HEK293 (cell line): ENCODE measurements around the gene TMEM127.
A peak's percentile ranks its signal among the peaks of the same experiment; 100 is the strongest.

Experiments
- CTCF ChIA-PET: fragments of 350-600 bp; formaldehyde crosslinking; extraction: SDS; loops from one replicate; lab custom pipeline; 2021; ENCODE audit warnings: antibody characterized with exemption; lab: Yijun Ruan, JAX
- POLR2A ChIA-PET: fragments of 300-600 bp; formaldehyde crosslinking; extraction: SDS; loops from one replicate; lab custom pipeline; 2020; ENCODE audit warnings: antibody characterized with exemption, inconsistent platforms; lab: Yijun Ruan, JAX
- H3K27ac ChIP-seq: fragments of 200-500 bp; sonication (Bioruptor generic); 2 replicates; pipeline ENCODE4 v1.5.1; 2014; ENCODE audit warnings: low read depth, low read length, control low read depth, inconsistent platforms; ENCODE audit errors: extremely low read depth
- H3K36me3 ChIP-seq, 2 experiments: fragments of 200-500 bp in 1 of 2; sonication (Bioruptor generic) in 1 of 2; 1 replicate in 1 of 2; 2 replicates in 1 of 2; pipeline ENCODE4 v1.5.1; 2014 to 2017; ENCODE audit warnings: inconsistent platforms in 2 of 2, low read length in 2 of 2; ENCODE audit not compliant: control insufficient read depth in 2 of 2, insufficient read depth in 1 of 2
- H3K4me1 ChIP-seq: fragments of 200-500 bp; sonication (Bioruptor generic); 2 replicates; pipeline ENCODE4 v1.5.1; 2014; ENCODE audit warnings: mild to moderate bottlenecking, low read length, inconsistent platforms; ENCODE audit not compliant: control insufficient read depth, insufficient read depth
- H3K4me3 ChIP-seq: 2 replicates; pipeline ENCODE4 v1.5.1; 2011; ENCODE audit warnings: low read depth, mild to moderate bottlenecking, control low read depth, low read length, moderate library complexity
- H3K9me3 ChIP-seq: fragments of 200-500 bp; sonication (Bioruptor generic); 2 replicates; pipeline ENCODE4 v1.5.1; 2014; ENCODE audit warnings: low read depth, low read length, inconsistent platforms; ENCODE audit not compliant: control insufficient read depth, insufficient read depth
- GLI2 ChIP-seq: fragments of 450-650 bp; formaldehyde crosslinking; IDR thresholded peaks from 2 replicates; pipeline ENCODE4; 2017; ENCODE audit warnings: missing biosample characterization, missing genetic modification characterization, low read depth, borderline replicate concordance
- KLF16 ChIP-seq: fragments of 450-650 bp; formaldehyde crosslinking; IDR thresholded peaks from 2 replicates; pipeline ENCODE4 v1.5.1; 2017; ENCODE audit warnings: missing biosample characterization, missing genetic modification characterization
- PATZ1 ChIP-seq: fragments of 450-650 bp; formaldehyde crosslinking; IDR thresholded peaks from 2 replicates; pipeline ENCODE4 v1.5.1; 2016; ENCODE audit warnings: missing biosample characterization, missing genetic modification characterization
- PRDM1 ChIP-seq: fragments of 450-650 bp; formaldehyde crosslinking; IDR thresholded peaks from 2 replicates; pipeline ENCODE4; 2016; ENCODE audit warnings: missing biosample characterization, missing genetic modification characterization
- ZBTB11 ChIP-seq: fragments of 450-650 bp; formaldehyde crosslinking; conservative IDR thresholded peaks from 2 replicates; pipeline ENCODE4 v1.5.1; 2016; ENCODE audit warnings: low read depth, missing biosample characterization, missing genetic modification characterization
- ZBTB17 ChIP-seq: fragments of 450-650 bp; formaldehyde crosslinking; IDR thresholded peaks from 2 replicates; pipeline ENCODE4 v1.5.1; 2016; ENCODE audit warnings: missing biosample characterization, missing genetic modification characterization
- ZBTB49 ChIP-seq: fragments of 450-650 bp; formaldehyde crosslinking; IDR thresholded peaks from 2 replicates; pipeline ENCODE4 v1.5.1; 2016; ENCODE audit warnings: missing biosample characterization, missing genetic modification characterization, low read depth
- ZBTB8A ChIP-seq: fragments of 450-650 bp; formaldehyde crosslinking; IDR thresholded peaks from 2 replicates; pipeline ENCODE4 v1.5.1; 2016; ENCODE audit warnings: missing biosample characterization, missing genetic modification characterization
- ZNF157 ChIP-seq: fragments of 450-650 bp; formaldehyde crosslinking; IDR thresholded peaks from 2 replicates; pipeline ENCODE4 v1.5.1; 2016; ENCODE audit warnings: missing biosample characterization, missing genetic modification characterization
- ZNF19 ChIP-seq: fragments of 450-650 bp; formaldehyde crosslinking; IDR thresholded peaks from 2 replicates; pipeline ENCODE4; 2016; ENCODE audit warnings: missing biosample characterization, missing genetic modification characterization, low read depth
- ZNF274 ChIP-seq, 2 experiments: fragments of 200-500 bp in 1 of 2; fragments of 450-650 bp in 1 of 2; sonication (Bioruptor generic) in 1 of 2; formaldehyde crosslinking in 1 of 2; IDR thresholded peaks; 2 replicates each; pipeline versions ENCODE4 v1.5.1 to v1.6.1; 2014 to 2016; ENCODE audit warnings: borderline replicate concordance in 1 of 2, inconsistent platforms in 1 of 2, low read length in 1 of 2, missing biosample characterization in 1 of 2, missing genetic modification characterization in 1 of 2
- ZNF350 ChIP-seq: fragments of 450-650 bp; formaldehyde crosslinking; IDR thresholded peaks from 2 replicates; pipeline ENCODE4 v1.5.0; 2017; ENCODE audit warnings: missing biosample characterization, mild to moderate bottlenecking, missing genetic modification characterization
- ZNF366 ChIP-seq: fragments of 450-650 bp; formaldehyde crosslinking; conservative IDR thresholded peaks from 2 replicates; pipeline ENCODE4 v1.5.1; 2016; ENCODE audit warnings: missing biosample characterization, missing genetic modification characterization
- ZNF558 ChIP-seq: fragments of 450-650 bp; formaldehyde crosslinking; IDR thresholded peaks from 2 replicates; pipeline ENCODE4 v1.5.1; 2016; ENCODE audit warnings: missing biosample characterization, missing genetic modification characterization
- ZNF560 ChIP-seq: fragments of 450-650 bp; formaldehyde crosslinking; IDR thresholded peaks from 2 replicates; pipeline ENCODE4 v1.5.1; 2017; ENCODE audit warnings: missing biosample characterization, missing genetic modification characterization, borderline replicate concordance
- ZNF621 ChIP-seq: fragments of 450-650 bp; formaldehyde crosslinking; IDR thresholded peaks from 2 replicates; pipeline ENCODE4 v1.5.1; 2017; ENCODE audit warnings: missing biosample characterization, missing genetic modification characterization
- ZNF624 ChIP-seq: fragments of 450-650 bp; formaldehyde crosslinking; IDR thresholded peaks from 2 replicates; pipeline ENCODE4 v1.5.1; 2017; ENCODE audit warnings: missing biosample characterization, missing genetic modification characterization
- ZNF629 ChIP-seq: fragments of 450-650 bp; formaldehyde crosslinking; IDR thresholded peaks from 2 replicates; pipeline ENCODE4 v1.5.1; 2017; ENCODE audit warnings: missing biosample characterization, missing genetic modification characterization
- ZNF692 ChIP-seq: fragments of 450-650 bp; formaldehyde crosslinking; IDR thresholded peaks from 2 replicates; pipeline ENCODE4 v1.5.1; 2016; ENCODE audit warnings: missing biosample characterization, missing genetic modification characterization
- ZNF776 ChIP-seq: fragments of 450-650 bp; formaldehyde crosslinking; IDR thresholded peaks from 2 replicates; pipeline ENCODE4 v1.5.0; 2017; ENCODE audit warnings: missing biosample characterization, missing genetic modification characterization, borderline replicate concordance

Gene TMEM127

GRCh38 chr2:96248624-96249023 lies 17.2 kb downstream of the TMEM127 start (continued):
- TF ChIP-seq ZNF350 (tag by site-specific recombination) (no peak), ZBTB8A (tag by site-specific recombination) (no peak), ZNF776 (tag by site-specific recombination) (no peak), KLF16 (tag by site-specific recombination) (no peak)
- TF ChIP-seq, all 188 proteins: peak for 0

GRCh38 chr2:96247896-96248295 lies 17.9 kb downstream of the TMEM127 start:
- H3K27ac ChIP-seq = no peak overlapping the region
- H3K4me1 ChIP-seq = no peaks in the 10 kb centered on the region
- TF ChIP-seq ZBTB17 (tag by site-specific recombination) (no peak), ZNF366 (peak; percentile 63), ZNF558 (tag by site-specific recombination) (no peak), PRDM1 (peak; percentile 66), ZNF157 (tag by site-specific recombination) (no peak), ZNF624 (tag by site-specific recombination) (no peak), ZBTB49 (tag by site-specific recombination) (no peak), GLI2 (tag by site-specific recombination) (no peak)
- POLR2A ChIA-PET = no interaction called here
- CTCF ChIA-PET = no interaction called here
- H3K4me3 ChIP-seq = no peak overlapping the region
- H3K9me3 ChIP-seq = no peaks in the 10 kb centered on the region
- H3K36me3 ChIP-seq = peaks cover 4 to 18% of the 10 kb centered on the region in 2 experiments; a peak in 2 of 3 replicates

- no peaks in the 10 kb centered on the region for H3K9me3 ChIP-seq
- CTCF ChIA-PET = interaction anchor here (0.6 to 0.7 kb wide), 2 partner anchors 13 to 28 kb away, joined by 3 to 4 read pairs; no protein-coding TSS in a partner anchor
- no peaks in the 10 kb centered on the region for H3K4me1 ChIP-seq
- H3K27ac ChIP-seq = no peak overlapping the region
- POLR2A ChIA-PET = interaction anchor here (0.5 kb wide), 1 partner anchor 14 kb away, joined by 3 read pairs; no protein-coding TSS in a partner anchor
- no peak for TF ChIP-seq ZNF621 (tag by site-specific recombination)
- no peak for TF ChIP-seq ZNF629
- no peak for TF ChIP-seq ZNF274 (IDR thresholded peaks at IDR 0.05; ENCODE audit: low read length)
- TF ChIP-seq ZNF274 (tag by site-specific recombination; IDR thresholded peaks at IDR 0.05; ENCODE audit: borderline replicate concordance) = no peak
- TF ChIP-seq ZNF692 = no peak
- TF ChIP-seq ZBTB11 (tag by site-specific recombination) = no peak
- TF ChIP-seq ZNF560 = no peak
- no peak for TF ChIP-seq ZNF19 (tag by site-specific recombination)
- TF ChIP-seq PATZ1 = no peak
- no peak overlapping the region for H3K4me3 ChIP-seq
- peaks cover 4 to 10% of the 10 kb centered on the region in 2 experiments; a peak in 2 of 3 replicates for H3K36me3 ChIP-seq
Observed at GRCh38 chr2:96247009-96247408, 18.8 kb downstream of the TMEM127 start.
